Activated CD4-positive, CD25-positive, alpha-beta regulatory T cell treated with anti-CD3 and anti-CD28 coated beads, Interleukin-2, amount 50 U/mL, for 16 hours (primary cell): Measurements from ENCODE around the gene PHLDB3.
A peak's percentile ranks its signal among the peaks of the same experiment; 100 is the strongest.
"Not testable (repeated sequence)": the region's sequence is repeated elsewhere in the genome, so short reads cannot be mapped to it uniquely, and the experiment has no call there.

ENCODE experiments used
- DNase-seq: peaks from one replicate; pipeline ENCODE4 v3.0.0-alpha.2; 2020; ENCODE audit warnings: low read depth, low spot score

Gene PHLDB3

GRCh38 chr19:43527860-43528622 is 23.5 kb upstream of the PHLDB3 start:
- no peak for DNase-seq

- peak; percentile 41 for DNase-seq
Measured at GRCh38 chr19:43526884-43527859, 22.6 kb upstream of the PHLDB3 start, which contains the start of gene ETHE1. ETHE1 (minus strand) TSS chr19:43527201; CDS start chr19:43527177, 24 bp downstream.

- DNase-seq: no peak
Measured at GRCh38 chr19:43525836-43526771, 21.6 kb upstream of the PHLDB3 start.

- no peak for DNase-seq
Measured at GRCh38 chr19:43524922-43525835, 20.6 kb upstream of the PHLDB3 start.

GRCh38 chr19:43523696-43524095 is 19.1 kb upstream of the PHLDB3 start:
- not testable (repeated sequence) for DNase-seq

- DNase-seq: no peak
Measured at GRCh38 chr19:43522929-43523328, 18.4 kb upstream of the PHLDB3 start.

- peak; percentile 69 for DNase-seq
Measured at GRCh38 chr19:43519436-43520088, 15.0 kb upstream of the PHLDB3 start.

- no peak for DNase-seq
Measured at GRCh38 chr19:43518051-43518450, 13.5 kb upstream of the PHLDB3 start.

- not testable (repeated sequence) for DNase-seq
Measured at GRCh38 chr19:43512399-43512798, 7.9 kb upstream of the PHLDB3 start.

GRCh38 chr19:43511324-43511723 is 6.8 kb upstream of the PHLDB3 start:
- DNase-seq: no peak

GRCh38 chr19:43510713-43511112 is 6.2 kb upstream of the PHLDB3 start:
- DNase-seq: no peak

- DNase-seq: no peak
Measured at GRCh38 chr19:43507880-43508279, 3.3 kb upstream of the PHLDB3 start.

GRCh38 chr19:43506629-43507028 is 2.1 kb upstream of the PHLDB3 start:
- no peak for DNase-seq

- DNase-seq: no peak
Measured at GRCh38 chr19:43505941-43506340, 1.4 kb upstream of the PHLDB3 start.

- no peak for DNase-seq
Measured at GRCh38 chr19:43505186-43505456, 575 bp upstream of the PHLDB3 start.

- peak; percentile 97 for DNase-seq
Measured at GRCh38 chr19:43503501-43504425, 783 bp downstream of the PHLDB3 start.

GRCh38 chr19:43502419-43502976 is 2.0 kb downstream of the PHLDB3 start:
- no peak for DNase-seq

GRCh38 chr19:43501661-43502418 is 2.7 kb downstream of the PHLDB3 start:
- no peak for DNase-seq
